GM06990 (cell line): Measurements from ENCODE around the gene SCG5.

Source experiments
- DNase-seq: peaks from one replicate; pipeline ENCODE4 v3.0.0-alpha.2; 2011; ENCODE audit not compliant: insufficient read length; ENCODE audit errors: extremely low read depth
- H3K27me3 ChIP-seq: replicated peaks from 2 replicates; pipeline ENCODE4 v1.6.0; 2011; ENCODE audit warnings: low read length; ENCODE audit not compliant: control insufficient read depth, insufficient read depth
- H3K36me3 ChIP-seq: 2 replicates; pipeline ENCODE4 v1.5.1; 2011; ENCODE audit warnings: low read length; ENCODE audit not compliant: control insufficient read depth, insufficient read depth
- H3K4me3 ChIP-seq: replicated peaks from 2 replicates; pipeline ENCODE4 v1.5.1; 2011; ENCODE audit warnings: low read depth, mild to moderate bottlenecking, control low read depth, low read length
- CTCF ChIP-seq: IDR thresholded peaks from 2 replicates; pipeline ENCODE4 v1.5.1; 2011; ENCODE audit warnings: low read length, control low read depth, mild to moderate bottlenecking, inconsistent platforms; ENCODE audit not compliant: insufficient read depth, poor library complexity, severe bottlenecking

SCG5 gene

GRCh38 chr15:32657198-32657883 is 15.8 kb downstream of the SCG5 start:
- no peak for TF ChIP-seq CTCF
- H3K27me3 ChIP-seq, result no peaks in the 10 kb centered on the region
- H3K36me3 ChIP-seq, result peaks cover 4% of the 10 kb centered on the region
- no peak overlapping the region for H3K4me3 ChIP-seq
- no peak for DNase-seq

GRCh38 chr15:32657941-32658340 is 16.4 kb downstream of the SCG5 start:
- TF ChIP-seq CTCF, result no peak
- DNase-seq, result no peak
- Histone ChIP-seq H3K27me3 (no peaks in the 10 kb centered on the region), H3K4me3 (no peak overlapping the region), H3K36me3 (peaks cover 4% of the 10 kb centered on the region)

- no peak for TF ChIP-seq CTCF
- no peaks in the 10 kb centered on the region for H3K27me3 ChIP-seq
- no peak overlapping the region for H3K4me3 ChIP-seq
- H3K36me3 ChIP-seq, result peaks cover 4% of the 10 kb centered on the region
- DNase-seq, result no peak
These were observed 18.0 kb downstream of the SCG5 start for GRCh38 chr15:32659340-32660155.

GRCh38 chr15:32663671-32664070 is 22.2 kb downstream of the SCG5 start:
- TF ChIP-seq CTCF, result no peak
- H3K27me3 ChIP-seq, result no peaks in the 10 kb centered on the region
- DNase-seq, result no peak
- H3K4me3 ChIP-seq, result no peak overlapping the region
- peaks cover 4% of the 10 kb centered on the region for H3K36me3 ChIP-seq

- Histone ChIP-seq H3K27me3 (no peaks in the 10 kb centered on the region), H3K36me3 (peaks cover 1% of the 10 kb centered on the region; the same call in 1 of the 2 replicates), H3K4me3 (no peak overlapping the region)
- DNase-seq, result no peak
- no peak for TF ChIP-seq CTCF
These were observed 23.3 kb downstream of the SCG5 start for GRCh38 chr15:32664796-32665195.
